Activated CD4-positive, alpha-beta T cell treated with anti-CD3 and anti-CD28 coated beads for 36 hours (primary cell): ENCODE results near the gene TMPRSS13. TPM values are rescaled to one million over a fixed set of nuclear protein-coding genes. Genes with fewer than 3 reads are reported as not detected.

Experiments used
- ATAC-seq: fragments of 200-7000 bp; cut with Tn5 transposase; one replicate; pipeline ENCODE4 v1.10.0; 2021; ENCODE audit warnings: mild to moderate bottlenecking, moderate library complexity
- CTCF ChIA-PET: fragments of 350-600 bp; sonication (Branson Sonifier 250); formaldehyde crosslinking; loops from one replicate; lab custom pipeline; 2021; ENCODE audit warnings: antibody characterized with exemption; lab: Charles Lee
- POLR2A ChIA-PET: fragments of 350-600 bp; sonication (Branson Sonifier 250); formaldehyde crosslinking; loops from one replicate; lab custom pipeline; 2021; ENCODE audit warnings: antibody characterized with exemption, inconsistent platforms; lab: Charles Lee
- DNase-seq: peaks from one replicate; pipeline ENCODE4 v3.0.0-alpha.2; 2020
- H3K27ac Mint-ChIP-seq: one replicate; pipeline ENCODE4 v1.8.0; 2021; ENCODE audit warnings: mixed read lengths
- H3K27me3 Mint-ChIP-seq: one replicate; pipeline ENCODE4 v1.8.0; 2021; ENCODE audit warnings: mixed read lengths
- H3K36me3 Mint-ChIP-seq: one replicate; pipeline ENCODE4 v1.8.0; 2021; ENCODE audit warnings: low read depth, mixed read lengths
- H3K4me1 Mint-ChIP-seq: one replicate; pipeline ENCODE4 v1.8.0; 2021; ENCODE audit warnings: mixed read lengths
- H3K4me3 Mint-ChIP-seq: one replicate; pipeline ENCODE4 v1.8.0; 2021; ENCODE audit warnings: mild to moderate bottlenecking, moderate library complexity, mixed read lengths
- H3K9me3 Mint-ChIP-seq: one replicate; pipeline ENCODE4 v1.8.0; 2021; ENCODE audit warnings: low read depth, mixed read lengths
- intact Hi-C, 2 experiments: fragments of 100-400 bp; cut with DNase I in 1 of 2; cut with micrococcal nuclease in 1 of 2; formaldehyde crosslinking; loops; one replicate each; pipeline versions ENCODE4 v1.14.2 to v1.15.1; 2022 to 2024; cut with DNase I, micrococcal nuclease
- total RNA-seq, 2 experiments: library from RNA; stranded (reverse); gene quantifications; one replicate each; pipeline ENCODE4 v1.2.3, GENCODE V29; 2021

The TMPRSS13 gene
- total RNA-seq, 2 experiments from 2014 or later, result 1.7 TPM

DNA sequence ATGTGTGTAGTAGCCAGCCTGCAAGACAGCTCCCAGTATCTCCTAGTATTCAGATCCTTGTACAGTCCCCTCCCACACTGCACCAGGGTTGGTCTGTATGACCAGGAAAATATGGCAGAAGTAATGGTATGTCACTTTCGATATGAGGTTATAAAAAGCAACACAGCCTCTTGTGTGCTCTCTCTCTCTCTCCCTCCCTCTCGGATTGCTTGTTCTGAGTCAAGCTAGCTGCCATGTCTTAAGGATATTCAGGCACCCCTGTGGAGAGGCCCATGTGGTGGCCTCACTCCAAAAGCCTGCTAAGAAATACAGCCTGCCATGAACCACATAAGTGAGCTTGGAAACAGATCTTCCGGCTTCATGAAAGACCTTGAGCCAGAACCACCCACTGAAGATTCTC is 78.1 kb downstream of the TMPRSS13 start:
- Mint-ChIP-seq H3K36me3 (peaks cover 4% of the 10 kb centered on the region), H3K9me3 (peaks cover 9% of the 10 kb centered on the region), H3K4me3 (no peak overlapping the region), H3K27me3 (peaks cover 8% of the 10 kb centered on the region), H3K27ac (no peak overlapping the region), H3K4me1 (peaks cover 7% of the 10 kb centered on the region)
- intact Hi-C loops, result no loop called here
- ChIA-PET CTCF (interaction anchor here (0.9 kb wide), 1 partner anchor 8 kb away, joined by 3 read pairs; no protein-coding TSS in a partner anchor), POLR2A (no interaction called here)
- ATAC-seq (no peak), DNase-seq (no peak)

Other genes starting within 250 kb of the TMPRSS13 start
- gene DSCAML1, start 132.2 kb downstream of the TMPRSS13 start, total RNA-seq, result under 1 TPM; 0.05 to 0.67 TPM
- 1 to 10 TPM in 1 of 2 experiments, under 1 TPM in 1; 0.91 to 1.1 TPM for gene FXYD2, start 104.7 kb downstream of the TMPRSS13 start, total RNA-seq
- under 1 TPM; 0.46 to 0.47 TPM for gene FXYD6, start 52.7 kb downstream of the TMPRSS13 start, total RNA-seq
- gene IL10RA, start 57.0 kb upstream of the TMPRSS13 start, total RNA-seq, result 10 to 100 TPM; 57.1 to 79.4 TPM
- gene TMPRSS4, start 147.7 kb upstream of the TMPRSS13 start, total RNA-seq, result not detected
- gene SMIM35, start 157.6 kb upstream of the TMPRSS13 start, total RNA-seq, result under 1 TPM in 1 of 2 experiments, not detected in 1; 0.09 TPM
- gene SCN4B, start 223.4 kb upstream of the TMPRSS13 start, total RNA-seq, result under 1 TPM; 0.26 to 0.27 TPM
- gene SCN2B, start 247.2 kb upstream of the TMPRSS13 start, total RNA-seq, result not detected